IMR-90 (cell line): Measurements from ENCODE around the gene FAM110D. TPM values are rescaled to one million over a fixed set of nuclear protein-coding genes. Genes with fewer than 3 reads are reported as not detected.

Source experiments
- ATAC-seq: fragments of 200-7000 bp; cut with Tn5 transposase; 2 replicates; pipeline ENCODE4 v1.9.1; 2020; ENCODE audit warnings: low read depth, mild to moderate bottlenecking, moderate library complexity
- BruUV-seq: library from RNA; stranded (reverse); fragments of 400-500 nt; replicated peaks from 2 replicates; lab custom pipeline; 2021; lab: Mats Ljungman, UMichigan
- CTCF ChIA-PET: fragments of 300-600 bp; formaldehyde crosslinking; extraction: SDS; loops from one replicate; lab custom pipeline; 2021; ENCODE audit warnings: antibody characterized with exemption; lab: Yijun Ruan, JAX
- POLR2A ChIA-PET: fragments of 300-600 bp; sonication (Branson Sonifier 250); formaldehyde crosslinking; loops from one replicate; lab custom pipeline; 2022; ENCODE audit warnings: antibody characterized with exemption; ENCODE audit not compliant: unreplicated experiment; lab: Charles Lee
- DNase-seq: peaks from one replicate; pipeline ENCODE4 v3.0.0; 2013
- H2AFZ ChIP-seq: replicated peaks from 2 replicates; pipeline ENCODE3; 2013; ENCODE audit warnings: low read length, mild to moderate bottlenecking; ENCODE audit not compliant: poor library complexity
- H2AK5ac ChIP-seq: 2 replicates; pipeline ENCODE4 v1.6.1; 2013; ENCODE audit warnings: low read depth, low read length, inconsistent platforms
- H2AK9ac ChIP-seq: replicated peaks from 2 replicates; pipeline ENCODE3; 2013; ENCODE audit warnings: mild to moderate bottlenecking, low read depth, low read length, moderate library complexity; ENCODE audit not compliant: poor library complexity
- H2BK120ac ChIP-seq: 2 replicates; pipeline ENCODE4 v1.6.1; 2013; ENCODE audit warnings: low read depth, low read length, inconsistent platforms
- H2BK15ac ChIP-seq: 3 replicates; pipeline ENCODE4 v1.6.1; 2013; ENCODE audit warnings: low read depth, low read length, inconsistent platforms
- H2BK20ac ChIP-seq: 2 replicates; pipeline ENCODE4 v1.6.1; 2013; ENCODE audit warnings: low read depth, mild to moderate bottlenecking, inconsistent platforms, low read length, moderate library complexity
- H2BK5ac ChIP-seq: 2 replicates; pipeline ENCODE4 v1.6.1; 2013; ENCODE audit warnings: mild to moderate bottlenecking, low read depth, low read length, inconsistent platforms; ENCODE audit not compliant: poor library complexity, severe bottlenecking
- H3K14ac ChIP-seq: replicated peaks from 2 replicates; pipeline ENCODE4 v1.6.1; 2013; ENCODE audit warnings: low read depth, low read length, inconsistent platforms
- H3K18ac ChIP-seq: 2 replicates; pipeline ENCODE4 v1.6.1; 2013; ENCODE audit warnings: low read depth, low read length, control low read depth
- H3K23ac ChIP-seq: 2 replicates; pipeline ENCODE4 v1.6.1; 2013; ENCODE audit warnings: low read depth, low read length, inconsistent platforms
- H3K27ac ChIP-seq: 2 replicates; pipeline ENCODE4 v1.5.1; 2013; ENCODE audit warnings: mild to moderate bottlenecking, control low read depth, low read length; ENCODE audit not compliant: insufficient read depth
- H3K27me3 ChIP-seq: 2 replicates; pipeline ENCODE4 v1.6.1; 2013; ENCODE audit warnings: low read length; ENCODE audit not compliant: control insufficient read depth, insufficient read depth
- H3K36me3 ChIP-seq: 2 replicates; pipeline ENCODE4 v1.6.1; 2013; ENCODE audit warnings: low read length, mixed read lengths; ENCODE audit not compliant: control insufficient read depth, insufficient read depth
- H3K4ac ChIP-seq: 2 replicates; pipeline ENCODE4 v1.6.1; 2013; ENCODE audit warnings: low read depth, low read length, inconsistent platforms
- H3K4me1 ChIP-seq: 2 replicates; pipeline ENCODE4 v1.6.1; 2013; ENCODE audit warnings: low read length, mixed read lengths; ENCODE audit not compliant: control insufficient read depth, insufficient read depth
- H3K4me2 ChIP-seq: 2 replicates; pipeline ENCODE4 v1.6.1; 2013; ENCODE audit warnings: low read depth, mild to moderate bottlenecking, control low read depth, low read length, moderate library complexity
- H3K4me3 ChIP-seq: 2 replicates; pipeline ENCODE4 v1.5.1; 2013; ENCODE audit warnings: low read depth, mild to moderate bottlenecking, control low read depth, low read length, moderate library complexity; ENCODE audit not compliant: insufficient read depth
- H3K56ac ChIP-seq: 2 replicates; pipeline ENCODE4 v1.6.1; 2013; ENCODE audit warnings: low read length, inconsistent platforms; ENCODE audit not compliant: insufficient read depth; ENCODE audit errors: extremely low read depth
- H3K79me1 ChIP-seq, 2 experiments: 2 replicates each; pipeline ENCODE4 v1.6.1; 2013; ENCODE audit warnings: low read length in 2 of 2, inconsistent platforms in 1 of 2, low read depth in 1 of 2
- H3K9ac ChIP-seq: 2 replicates; pipeline ENCODE4 v1.6.1; 2013; ENCODE audit warnings: low read depth, low read length, control low read depth
- H3K9me1 ChIP-seq: 2 replicates; pipeline ENCODE4 v1.6.1; 2013; ENCODE audit warnings: low read length, inconsistent platforms; ENCODE audit not compliant: insufficient read depth
- H3K9me3 ChIP-seq: 2 replicates; pipeline ENCODE4 v1.6.1; 2013; ENCODE audit warnings: low read length; ENCODE audit not compliant: control insufficient read depth, insufficient read depth
- H4K20me1 ChIP-seq: 2 replicates; pipeline ENCODE4 v1.6.1; 2013; ENCODE audit warnings: low read length, inconsistent platforms; ENCODE audit not compliant: insufficient read depth
- H4K5ac ChIP-seq: 2 replicates; pipeline ENCODE4 v1.6.1; 2013; ENCODE audit warnings: mild to moderate bottlenecking, low read depth, low read length, control low read depth
- H4K8ac ChIP-seq, 2 experiments: 2 replicates each; pipeline ENCODE4 v1.6.1; 2013; ENCODE audit warnings: low read depth in 2 of 2, low read length in 2 of 2, control low read depth in 1 of 2, inconsistent platforms in 1 of 2
- H4K91ac ChIP-seq: 2 replicates; pipeline ENCODE4 v1.6.1; 2013; ENCODE audit warnings: low read depth, low read length, inconsistent platforms; ENCODE audit not compliant: insufficient read depth
- CEBPB ChIP-seq: IDR thresholded peaks from 2 replicates; pipeline ENCODE4 v1.6.1; 2012; ENCODE audit warnings: low read depth, low read length, improper control_type of control experiment
- MAFK ChIP-seq: IDR thresholded peaks from 2 replicates; pipeline ENCODE4 v1.6.1; 2012; ENCODE audit warnings: low read depth, low read length, improper control_type of control experiment
- MAZ ChIP-seq: IDR thresholded peaks from 2 replicates; pipeline ENCODE4 v1.6.1; 2012; ENCODE audit warnings: low read depth, mild to moderate bottlenecking, low read length, improper control_type of control experiment, moderate library complexity, borderline replicate concordance
- MXI1 ChIP-seq: IDR thresholded peaks from 2 replicates; pipeline ENCODE4 v1.6.1; 2012; ENCODE audit warnings: low read depth, mild to moderate bottlenecking, low read length, moderate library complexity, borderline replicate concordance
- NFE2L2 ChIP-seq: fragments of 150-350 bp; IDR thresholded peaks from 2 replicates; pipeline ENCODE4 v1.6.1; 2016; ENCODE audit warnings: low read depth, mild to moderate bottlenecking, low read length
- POLR2A ChIP-seq: IDR thresholded peaks from 2 replicates; pipeline ENCODE4 v1.6.1; 2012; ENCODE audit warnings: mild to moderate bottlenecking, low read depth, low read length
- RAD21 ChIP-seq: IDR thresholded peaks from 2 replicates; pipeline ENCODE4 v1.6.1; 2012; ENCODE audit warnings: low read length, improper control_type of control experiment
- RCOR1 ChIP-seq: IDR thresholded peaks from 2 replicates; pipeline ENCODE4 v1.6.1; 2012; ENCODE audit warnings: mild to moderate bottlenecking, low read length, improper control_type of control experiment; ENCODE audit not compliant: insufficient replicate concordance
- dilution Hi-C: fragments of 300-500 bp; cut with HindIII; formaldehyde crosslinking; loops from one replicate; pipeline ENCODE4 v1.14.3; 2018; ENCODE audit warnings: low sequenced_read_pairs; ENCODE audit not compliant: unreplicated experiment
- in situ Hi-C: fragments of 300-500 bp; cut with MboI; formaldehyde crosslinking; loops from 3 replicates; pipeline ENCODE4 v1.14.3; 2019; ENCODE audit warnings: low sequenced_read_pairs, inconsistent platforms, mixed read lengths
- intact Hi-C: fragments of 100-400 bp; cut with micrococcal nuclease; formaldehyde crosslinking; loops from 2 replicates; pipeline ENCODE4 v1.10.0; 2022
- polyA plus RNA-seq, 3 experiments: library from polyadenylated mRNA; depleted of rRNA; stranded (reverse); fragments of >200 nt; gene quantifications; 2 replicates each; pipeline ENCODE4 v1.2.3, GENCODE V29; 2012; ENCODE audit warnings: low replicate concordance in 1 of 3
- total RNA-seq: library from RNA; depleted of rRNA; stranded (reverse); fragments of >200 nt; gene quantifications from 2 replicates; pipeline ENCODE4 v1.2.3, GENCODE V29; 2012
- TF ChIP-seq, protein P1 (sequence below): fragments of 150-350 bp; IDR thresholded peaks from 2 replicates; pipeline ENCODE4 v1.6.1; 2017; ENCODE audit warnings: mild to moderate bottlenecking, antibody characterized with exemption, low read length, low read depth
- TF ChIP-seq, protein P2 (sequence below): fragments of 150-350 bp; IDR thresholded peaks from 2 replicates; pipeline ENCODE4 v1.6.1; 2016; ENCODE audit warnings: low read depth, mild to moderate bottlenecking, low read length, moderate library complexity, borderline replicate concordance
- TF ChIP-seq, protein P3 (sequence below): conservative IDR thresholded peaks from 2 replicates; pipeline ENCODE4 v1.5.1; 2012; ENCODE audit warnings: mild to moderate bottlenecking, low read depth, low read length, improper control_type of control experiment

The FAM110D gene
- total and polyA plus RNA-seq, 2 of the 4 experiments (the other 2 are of a cell fraction) = not detected

DNA sequence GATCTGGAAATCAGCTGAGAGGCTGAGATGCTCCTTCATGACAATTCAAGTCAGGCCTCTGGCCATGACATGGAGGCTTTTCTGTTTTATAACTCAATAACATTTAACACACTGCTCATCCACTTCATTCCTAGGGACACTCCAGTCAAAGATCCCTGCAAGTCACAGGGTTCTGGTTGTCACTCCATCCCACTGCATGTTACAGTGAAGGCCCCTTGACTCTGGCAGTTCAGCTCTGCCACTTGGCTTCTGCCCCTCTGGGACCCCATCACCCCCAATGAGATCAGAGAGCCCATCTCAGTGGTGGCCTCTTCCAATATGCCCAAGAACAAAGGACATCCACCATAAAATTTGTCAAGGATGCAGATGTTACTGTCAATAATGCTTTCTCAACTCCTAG is 10.0 kb upstream of the FAM110D start:
- Histone ChIP-seq H3K27ac (no peak overlapping the region), H3K4me2 (no peak overlapping the region), H4K8ac (no peak overlapping the region), H3K4me3 (no peak overlapping the region), H3K79me1 (no peaks in the 10 kb centered on the region), H2BK15ac (no peak overlapping the region), H2BK20ac (no peak overlapping the region), H2AK5ac (no peak overlapping the region), H3K36me3 (no peaks in the 10 kb centered on the region), H4K20me1 (no peaks in the 10 kb centered on the region), H3K4ac (no peak overlapping the region), H2BK5ac (no peak overlapping the region), H3K18ac (no peak overlapping the region), H2BK120ac (no peak overlapping the region), H2AFZ (no peak overlapping the region), H3K9me1 (no peaks in the 10 kb centered on the region), H4K91ac (no peak overlapping the region), H3K9me3 (no peaks in the 10 kb centered on the region), H3K27me3 (peaks cover 43% of the 10 kb centered on the region), H3K4me1 (no peaks in the 10 kb centered on the region), H3K23ac (no peak overlapping the region), H3K14ac (no peak overlapping the region), H3K9ac (no peak overlapping the region), H4K5ac (no peak overlapping the region), H3K56ac (no peak overlapping the region), H2AK9ac (no peak overlapping the region)
- CTCF ChIA-PET = no interaction called here
- no TSS peak for BruUV-seq
- POLR2A ChIA-PET = no interaction called here
- no peak for DNase-seq
- ATAC-seq = no peak
- intact Hi-C loops = no loop called here
- TF ChIP-seq MXI1 = no peak
- TF ChIP-seq, protein P1, sequence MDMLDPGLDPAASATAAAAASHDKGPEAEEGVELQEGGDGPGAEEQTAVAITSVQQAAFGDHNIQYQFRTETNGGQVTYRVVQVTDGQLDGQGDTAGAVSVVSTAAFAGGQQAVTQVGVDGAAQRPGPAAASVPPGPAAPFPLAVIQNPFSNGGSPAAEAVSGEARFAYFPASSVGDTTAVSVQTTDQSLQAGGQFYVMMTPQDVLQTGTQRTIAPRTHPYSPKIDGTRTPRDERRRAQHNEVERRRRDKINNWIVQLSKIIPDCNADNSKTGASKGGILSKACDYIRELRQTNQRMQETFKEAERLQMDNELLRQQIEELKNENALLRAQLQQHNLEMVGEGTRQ = no peak
- TF ChIP-seq RCOR1 = no peak
- TF ChIP-seq POLR2A = no peak
- TF ChIP-seq MAFK = no peak
- no peak for TF ChIP-seq RAD21
- TF ChIP-seq, protein P2, sequence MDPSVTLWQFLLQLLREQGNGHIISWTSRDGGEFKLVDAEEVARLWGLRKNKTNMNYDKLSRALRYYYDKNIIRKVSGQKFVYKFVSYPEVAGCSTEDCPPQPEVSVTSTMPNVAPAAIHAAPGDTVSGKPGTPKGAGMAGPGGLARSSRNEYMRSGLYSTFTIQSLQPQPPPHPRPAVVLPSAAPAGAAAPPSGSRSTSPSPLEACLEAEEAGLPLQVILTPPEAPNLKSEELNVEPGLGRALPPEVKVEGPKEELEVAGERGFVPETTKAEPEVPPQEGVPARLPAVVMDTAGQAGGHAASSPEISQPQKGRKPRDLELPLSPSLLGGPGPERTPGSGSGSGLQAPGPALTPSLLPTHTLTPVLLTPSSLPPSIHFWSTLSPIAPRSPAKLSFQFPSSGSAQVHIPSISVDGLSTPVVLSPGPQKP = no peak
- no peak for TF ChIP-seq NFE2L2
- TF ChIP-seq CEBPB = no peak
- no peak for TF ChIP-seq MAZ
- TF ChIP-seq, protein P3, sequence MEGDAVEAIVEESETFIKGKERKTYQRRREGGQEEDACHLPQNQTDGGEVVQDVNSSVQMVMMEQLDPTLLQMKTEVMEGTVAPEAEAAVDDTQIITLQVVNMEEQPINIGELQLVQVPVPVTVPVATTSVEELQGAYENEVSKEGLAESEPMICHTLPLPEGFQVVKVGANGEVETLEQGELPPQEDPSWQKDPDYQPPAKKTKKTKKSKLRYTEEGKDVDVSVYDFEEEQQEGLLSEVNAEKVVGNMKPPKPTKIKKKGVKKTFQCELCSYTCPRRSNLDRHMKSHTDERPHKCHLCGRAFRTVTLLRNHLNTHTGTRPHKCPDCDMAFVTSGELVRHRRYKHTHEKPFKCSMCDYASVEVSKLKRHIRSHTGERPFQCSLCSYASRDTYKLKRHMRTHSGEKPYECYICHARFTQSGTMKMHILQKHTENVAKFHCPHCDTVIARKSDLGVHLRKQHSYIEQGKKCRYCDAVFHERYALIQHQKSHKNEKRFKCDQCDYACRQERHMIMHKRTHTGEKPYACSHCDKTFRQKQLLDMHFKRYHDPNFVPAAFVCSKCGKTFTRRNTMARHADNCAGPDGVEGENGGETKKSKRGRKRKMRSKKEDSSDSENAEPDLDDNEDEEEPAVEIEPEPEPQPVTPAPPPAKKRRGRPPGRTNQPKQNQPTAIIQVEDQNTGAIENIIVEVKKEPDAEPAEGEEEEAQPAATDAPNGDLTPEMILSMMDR = no peak
- in situ Hi-C loops = loop anchor here (5.0 kb wide), 2 partner anchors 42 to 107 kb away; no protein-coding TSS in a partner anchor
- dilution Hi-C loops = no loop called here
